Measurements from ENCODE around the gene NBAS.
A peak's percentile ranks its signal among the peaks of the same experiment; 100 is the strongest.
"Not testable (repeated sequence)": the region's sequence is repeated elsewhere in the genome, so short reads cannot be mapped to it uniquely, and the experiment has no call there.

NBAS gene

GRCh38 chr2:15520346-15520745, 40.8 kb downstream of the NBAS start:
- no peak for DNase-seq

GRCh38 chr2:15518759-15519158, 42.4 kb downstream of the NBAS start:
- DNase-seq: not testable (repeated sequence)

- no peak for DNase-seq
These were observed 43.3 kb downstream of the NBAS start for GRCh38 chr2:15517793-15518192.

- peak; percentile 49 for DNase-seq
These were observed 49.4 kb downstream of the NBAS start for GRCh38 chr2:15511686-15512085.

- DNase-seq: no peak
These were observed 50.6 kb downstream of the NBAS start for GRCh38 chr2:15510552-15510951.

GRCh38 chr2:15510131-15510530, 51.0 kb downstream of the NBAS start:
- no peak for DNase-seq

GRCh38 chr2:15507697-15508096, 53.4 kb downstream of the NBAS start:
- DNase-seq: no peak

- no peak for DNase-seq
These were observed 54.1 kb downstream of the NBAS start for GRCh38 chr2:15507061-15507460.

GRCh38 chr2:15506229-15506819, 54.8 kb downstream of the NBAS start:
- DNase-seq: no peak

- no peak for DNase-seq
These were observed 56.1 kb downstream of the NBAS start for GRCh38 chr2:15504882-15505663.

- DNase-seq: not testable (repeated sequence)
These were observed 61.9 kb downstream of the NBAS start for GRCh38 chr2:15499251-15499650.

GRCh38 chr2:15498554-15498953, 62.6 kb downstream of the NBAS start:
- DNase-seq: no peak

- no peak for DNase-seq
These were observed 66.3 kb downstream of the NBAS start for GRCh38 chr2:15494877-15495276.

GRCh38 chr2:15492773-15493325, 68.3 kb downstream of the NBAS start:
- DNase-seq: no peak

- DNase-seq: no peak
These were observed 74.4 kb downstream of the NBAS start for GRCh38 chr2:15486770-15487169.

- DNase-seq: no peak
These were observed 75.2 kb downstream of the NBAS start for GRCh38 chr2:15485949-15486348.

GRCh38 chr2:15481000-15481399, 80.1 kb downstream of the NBAS start:
- no peak for DNase-seq

GRCh38 chr2:15480552-15480951, 80.6 kb downstream of the NBAS start:
- no peak for DNase-seq

GRCh38 chr2:15472876-15473275, 88.3 kb downstream of the NBAS start:
- DNase-seq: no peak

- no peak for DNase-seq
These were observed 89.0 kb downstream of the NBAS start for GRCh38 chr2:15472133-15472532.

GRCh38 chr2:15471606-15472005, 89.5 kb downstream of the NBAS start:
- DNase-seq: no peak

GRCh38 chr2:15460112-15460620, 101.0 kb downstream of the NBAS start:
- no peak for DNase-seq

GRCh38 chr2:15458277-15458676, 102.9 kb downstream of the NBAS start:
- no peak for DNase-seq

- no peak for DNase-seq
These were observed 103.3 kb downstream of the NBAS start for GRCh38 chr2:15457868-15458267.
